GM18867 (cell line): ENCODE measurements around the gene TMEM272.
"Not testable (repeated sequence)": the region's sequence is repeated elsewhere in the genome, so short reads cannot be mapped to it uniquely, and the experiment has no call there.

Experiments
- ATAC-seq: cut with Tn5 transposase; IDR thresholded peaks from one replicate; pipeline ENCODE4 v1.9.1; 2021; ENCODE audit warnings: mild to moderate bottlenecking, moderate library complexity; ENCODE audit not compliant: unreplicated experiment

Gene TMEM272

GRCh38 chr13:51825681-51826254 is 19.2 kb downstream of the TMEM272 start:
- ATAC-seq: no peak

GRCh38 chr13:51825165-51825592 is 19.8 kb downstream of the TMEM272 start:
- no peak for ATAC-seq

GRCh38 chr13:51824712-51825111 is 20.3 kb downstream of the TMEM272 start:
- ATAC-seq: not testable (repeated sequence)

DNA sequence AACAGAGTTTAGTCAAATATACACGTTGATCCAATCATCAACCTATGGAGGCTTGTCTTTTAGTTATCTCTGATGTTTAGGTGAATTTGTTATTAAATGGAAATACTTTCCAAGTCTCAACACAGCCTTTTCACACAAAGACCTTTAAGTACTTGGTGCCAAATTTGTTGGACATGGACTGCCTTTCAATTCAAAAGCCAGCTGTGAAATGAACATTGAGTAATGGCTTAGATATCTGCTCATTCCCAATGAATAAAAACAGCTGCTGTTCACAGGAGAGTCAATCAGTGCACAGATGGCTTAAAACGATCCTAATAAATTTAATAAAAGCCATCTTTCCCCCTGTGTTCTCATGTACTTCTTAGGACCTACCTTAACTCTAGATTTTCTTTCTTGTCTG is 21.1 kb downstream of the TMEM272 start:
- ATAC-seq: no peak

- no peak for ATAC-seq
Measured at GRCh38 chr13:51823359-51823758, 21.6 kb downstream of the TMEM272 start.

DNA sequence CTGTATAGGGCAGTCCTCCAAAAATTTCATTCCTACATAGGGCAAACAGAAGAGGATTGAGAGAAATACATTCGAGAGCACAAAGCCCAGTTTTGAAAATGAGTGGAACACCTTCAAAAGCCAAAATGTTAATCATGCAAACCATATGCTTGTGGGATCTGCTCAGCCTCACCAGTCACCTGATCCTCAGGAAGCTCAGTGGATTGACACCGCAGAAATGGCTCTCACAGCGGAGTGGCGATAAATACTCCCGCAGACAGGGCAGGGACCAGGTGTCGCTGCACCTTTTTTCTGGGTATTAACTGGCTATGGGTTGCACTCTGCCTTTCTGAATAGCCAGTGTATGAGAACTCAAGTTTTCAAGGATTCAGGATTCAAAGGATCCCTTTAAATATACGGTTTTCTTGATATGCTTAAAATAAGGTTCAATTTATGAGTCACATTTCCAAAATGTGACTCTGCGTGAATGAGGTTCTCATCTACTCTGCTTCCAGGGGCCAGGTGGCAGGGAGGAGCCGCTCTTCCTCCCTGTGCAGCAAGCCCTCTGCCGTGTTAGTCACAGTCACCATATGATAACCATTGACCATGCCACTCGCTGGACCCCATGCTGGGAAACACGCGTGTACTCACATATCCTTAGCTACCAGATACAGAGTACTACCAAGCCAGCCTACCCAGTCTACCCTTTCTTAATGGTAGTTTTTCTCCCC is 22.7 kb downstream of the TMEM272 start:
- no peak for ATAC-seq

DNA sequence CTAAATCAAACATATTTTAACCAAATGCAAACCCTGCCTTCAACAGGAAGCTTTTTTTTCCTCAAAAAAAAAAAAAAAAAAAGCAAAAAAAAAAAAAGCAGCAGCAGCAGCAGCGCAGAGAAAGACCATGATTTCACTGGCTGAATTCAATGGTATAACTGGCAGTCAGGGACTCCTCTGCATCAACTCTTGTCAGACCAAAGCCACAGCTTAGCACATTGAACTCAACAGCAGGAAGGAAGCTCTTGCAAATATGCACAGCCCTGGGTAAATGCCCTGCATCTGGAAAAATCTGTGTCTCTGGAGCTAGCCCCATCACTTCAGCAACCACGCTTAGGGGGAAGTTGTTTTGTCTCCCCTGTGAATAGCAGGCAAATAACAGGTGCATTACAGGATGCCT is 23.4 kb downstream of the TMEM272 start:
- no peak for ATAC-seq

DNA sequence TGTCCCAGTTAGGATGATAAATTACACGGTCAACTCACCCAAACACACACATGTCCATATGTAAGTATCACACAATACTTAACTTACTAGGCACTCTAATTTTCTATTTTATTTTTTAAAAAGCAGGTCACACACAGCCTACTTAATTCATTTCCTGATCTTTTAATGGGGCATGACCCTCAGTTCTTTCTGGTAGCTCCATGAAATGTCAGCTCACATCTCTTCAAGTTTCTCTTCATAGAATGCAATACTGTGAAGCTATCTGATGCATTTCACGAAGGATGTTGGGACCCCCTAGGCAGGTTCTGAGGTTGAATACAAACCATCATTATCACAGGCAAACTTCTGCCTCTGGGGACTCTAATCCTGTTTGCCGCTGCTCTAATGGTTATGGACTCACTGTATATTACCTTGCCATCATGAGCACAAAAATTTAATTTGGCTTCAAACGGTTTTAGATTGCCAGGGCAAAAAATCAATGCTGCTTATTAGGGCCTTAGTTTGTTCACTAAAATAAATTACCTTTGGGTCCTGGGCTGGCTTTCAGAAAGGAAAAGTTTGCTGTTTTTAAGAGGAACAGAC is 24.9 kb downstream of the TMEM272 start:
- no peak for ATAC-seq

GRCh38 chr13:51819544-51819943 is 25.4 kb downstream of the TMEM272 start:
- ATAC-seq: no peak

DNA sequence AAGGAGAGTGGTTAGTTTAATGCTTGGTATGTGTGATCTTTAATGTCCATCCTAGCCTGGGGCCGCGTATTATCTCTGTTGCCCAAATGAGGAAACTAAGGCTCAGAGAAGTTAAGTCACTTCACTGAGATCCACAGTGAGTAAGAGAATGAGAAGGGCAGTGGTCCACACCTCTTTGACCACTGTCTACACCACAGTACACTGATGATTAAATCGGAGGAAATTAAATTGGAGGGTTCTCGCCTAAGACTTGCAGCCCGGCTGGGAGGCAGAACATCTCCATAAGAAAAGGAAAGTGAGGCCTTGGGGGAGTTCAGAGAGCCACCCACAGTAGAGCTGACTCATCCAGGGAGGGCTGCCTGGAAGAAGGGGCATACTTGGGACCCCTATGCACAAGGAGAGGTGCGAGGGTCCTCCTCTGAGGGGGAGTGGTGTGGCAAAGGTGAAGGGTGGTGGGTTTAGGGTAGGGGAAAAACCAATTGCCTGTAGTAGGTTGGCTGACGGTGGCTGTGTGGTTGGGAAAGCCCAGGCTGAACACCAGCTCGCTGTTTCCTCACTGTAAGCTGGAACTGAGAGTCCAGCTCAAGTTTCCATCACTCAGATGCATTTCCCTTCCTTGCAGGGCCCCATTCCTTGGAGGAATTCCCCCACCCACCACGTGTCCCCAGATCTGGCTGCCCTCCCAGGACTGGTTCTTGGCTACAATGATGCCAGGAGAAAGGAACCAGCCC is 26.0 kb downstream of the TMEM272 start:
- no peak for ATAC-seq

GRCh38 chr13:51818276-51818675 is 26.7 kb downstream of the TMEM272 start:
- no peak for ATAC-seq

DNA sequence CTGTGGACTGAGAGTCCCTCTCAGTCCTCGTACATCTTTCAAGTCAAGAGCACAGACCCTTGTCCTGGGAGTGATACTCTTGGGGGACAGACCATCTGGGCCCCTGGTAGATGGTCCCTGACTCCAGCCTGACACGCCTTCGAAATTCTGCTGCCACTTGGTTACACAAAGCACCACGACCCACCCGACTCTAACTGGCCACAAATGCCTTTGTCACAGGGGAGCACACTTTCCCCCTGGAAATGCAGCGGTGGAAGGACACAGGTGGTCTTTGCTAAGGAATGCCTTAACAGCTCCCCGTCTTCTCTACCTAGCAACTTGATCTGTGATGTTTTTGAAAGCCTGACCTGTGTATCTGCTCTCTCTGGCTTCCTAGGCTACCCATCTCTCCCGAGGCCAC is 27.3 kb downstream of the TMEM272 start:
- no peak for ATAC-seq

DNA sequence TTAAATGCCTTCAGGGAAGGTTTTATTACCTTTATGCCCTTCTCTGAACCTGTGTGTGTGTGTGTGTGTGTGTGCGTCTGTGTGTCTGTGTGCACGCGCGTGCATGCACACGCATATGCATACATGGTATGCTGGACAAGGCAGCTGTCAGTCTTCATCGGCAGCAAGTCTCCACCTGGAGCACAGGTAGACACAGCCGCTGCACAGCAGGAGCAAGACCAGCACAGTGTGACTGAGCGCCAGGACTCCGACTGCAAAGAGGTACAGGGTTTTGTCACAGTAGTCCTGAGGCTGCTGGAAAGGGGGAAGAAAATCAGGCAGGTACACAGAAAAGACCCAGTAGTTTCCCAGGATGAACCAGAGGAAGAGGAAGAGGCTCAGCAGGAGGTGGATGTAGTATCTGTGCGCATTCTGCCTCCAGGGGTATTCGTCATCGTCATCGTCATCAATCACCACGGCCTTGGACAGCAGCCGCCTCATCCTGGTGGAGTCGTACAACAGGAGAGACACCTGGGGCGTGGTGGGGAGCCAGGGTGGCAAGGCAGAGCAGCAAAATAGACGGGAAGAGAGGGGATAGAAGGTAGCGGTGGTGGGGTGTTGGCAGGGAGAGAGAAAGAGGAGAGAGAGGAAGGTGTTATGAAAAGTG is 28.2 kb downstream of the TMEM272 start:
- ATAC-seq: no peak

- no peak for ATAC-seq
Measured at GRCh38 chr13:51815848-51816247, 29.1 kb downstream of the TMEM272 start.

GRCh38 chr13:51814825-51815650 is 29.9 kb downstream of the TMEM272 start:
- peak; percentile 94 for ATAC-seq

DNA sequence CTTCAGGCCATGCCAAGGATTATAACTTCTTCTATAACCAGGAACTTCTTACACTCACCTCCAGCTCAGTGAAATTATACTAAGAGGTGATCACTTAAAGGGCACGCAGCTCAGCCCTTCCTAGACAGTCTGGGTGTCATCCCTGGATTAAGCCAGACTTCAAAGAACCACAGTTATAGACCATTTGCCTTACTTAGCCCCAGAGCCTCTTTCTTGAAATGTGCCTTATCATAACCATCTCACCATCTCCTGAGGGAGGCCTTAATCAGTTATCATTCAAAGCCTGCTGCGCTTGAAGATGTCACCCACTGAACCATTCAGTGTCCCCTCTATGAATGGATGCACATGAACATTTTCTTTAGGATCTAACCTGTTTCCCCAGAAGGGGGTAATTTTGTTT is 30.9 kb downstream of the TMEM272 start:
- ATAC-seq: no peak

DNA sequence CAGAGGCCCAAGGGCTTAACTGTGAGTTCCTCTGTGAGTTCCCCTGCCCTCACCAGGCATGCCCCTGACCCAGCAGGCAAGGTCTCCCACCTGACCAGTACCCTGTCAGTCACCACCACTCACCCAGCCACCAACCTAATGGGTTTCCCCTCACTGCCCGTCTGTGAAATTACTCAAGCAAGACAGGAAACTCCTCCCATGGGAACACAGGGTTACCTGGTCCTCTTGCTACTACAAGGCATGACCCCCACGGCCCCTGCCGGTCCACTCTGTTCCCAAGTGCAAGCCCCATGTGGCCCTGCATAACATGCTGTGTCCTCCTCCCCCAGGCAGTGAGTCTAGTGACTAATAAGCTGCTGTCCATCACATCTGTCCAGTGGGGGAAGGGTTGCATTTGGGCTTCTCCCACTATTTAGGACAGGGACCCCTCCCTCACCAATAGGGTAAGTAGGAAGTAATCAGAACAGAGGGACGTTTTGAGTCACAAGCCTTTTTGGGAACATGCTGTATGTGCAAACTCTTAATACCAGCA is 33.0 kb downstream of the TMEM272 start:
- no peak for ATAC-seq

DNA sequence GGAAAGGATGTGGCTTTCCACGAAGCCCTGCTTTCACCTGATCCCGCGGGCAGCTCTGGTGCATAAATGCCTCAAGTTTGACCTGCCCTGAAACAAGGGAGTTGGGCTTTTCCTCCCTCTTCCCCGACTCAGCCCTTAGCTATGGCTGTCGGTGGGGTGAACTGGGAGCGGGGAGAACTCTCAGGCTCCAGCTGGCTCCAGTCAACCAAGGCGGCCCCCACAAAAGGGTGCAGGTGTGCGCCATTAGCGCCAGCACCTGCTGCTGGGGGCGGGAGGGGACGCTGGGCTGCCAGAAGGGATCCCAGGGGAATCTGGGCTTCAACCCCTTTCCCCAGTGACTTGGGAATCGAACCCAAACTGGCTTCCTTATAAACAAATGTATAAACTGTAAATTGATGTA is 33.9 kb downstream of the TMEM272 start:
- ATAC-seq: no peak

DNA sequence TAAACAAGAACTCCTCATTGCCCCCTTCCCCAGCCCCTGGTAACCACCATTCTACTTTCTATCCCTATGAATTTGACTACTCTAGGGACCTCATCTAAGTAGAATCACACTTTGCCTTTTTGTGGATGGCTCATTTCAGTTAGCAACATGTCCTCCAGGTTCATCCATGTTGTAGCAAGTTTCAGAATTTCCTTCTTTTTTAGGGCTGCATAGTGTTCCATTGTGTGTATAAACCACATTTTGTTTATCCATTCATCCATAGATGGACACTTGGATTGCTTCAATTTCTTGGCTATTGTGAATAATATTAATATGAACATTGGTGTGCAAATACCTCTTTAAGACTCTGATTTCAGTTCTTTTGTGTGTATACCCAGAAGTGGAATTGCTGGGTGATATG is 36.2 kb downstream of the TMEM272 start:
- ATAC-seq: no peak

- no peak for ATAC-seq
Measured at GRCh38 chr13:51807041-51807440, 37.9 kb downstream of the TMEM272 start.
